NT2/D1 (cell line): ENCODE results near the gene FAM209A.

Experiments used
- SUZ12 ChIP-seq: IDR thresholded peaks from 2 replicates; pipeline ENCODE4 v1.6.1; 2011; ENCODE audit not compliant: insufficient read length, insufficient read depth; ENCODE audit errors: extremely low read depth
- YY1 ChIP-seq: IDR thresholded peaks from 2 replicates; pipeline ENCODE4 v1.6.1; 2011; ENCODE audit not compliant: insufficient read length, insufficient read depth
- ZNF274 ChIP-seq: IDR thresholded peaks from 2 replicates; pipeline ENCODE4 v1.6.1; 2011; ENCODE audit warnings: mild to moderate bottlenecking, low read depth, low read length

- TF ChIP-seq ZNF274 (no peak), SUZ12 (no peak), YY1 (no peak)
Measured at GRCh38 chr20:56570832-56571231, 46.3 kb downstream of the FAM209A start.
